GM20000 (cell line): ENCODE results near the gene FAM186B.
A peak's percentile ranks its signal among the peaks of the same experiment; 100 is the strongest.

Experiments used
- DNase-seq: peaks from one replicate; pipeline ENCODE4 v3.0.0; 2012; ENCODE audit warnings: low spot score
- TF ChIP-seq, protein P1 (sequence below): IDR thresholded peaks from 2 replicates; pipeline ENCODE4 v1.5.1; 2012; ENCODE audit warnings: mild to moderate bottlenecking, control low read depth; ENCODE audit errors: extremely low read depth, missing control alignments

Gene FAM186B

DNA sequence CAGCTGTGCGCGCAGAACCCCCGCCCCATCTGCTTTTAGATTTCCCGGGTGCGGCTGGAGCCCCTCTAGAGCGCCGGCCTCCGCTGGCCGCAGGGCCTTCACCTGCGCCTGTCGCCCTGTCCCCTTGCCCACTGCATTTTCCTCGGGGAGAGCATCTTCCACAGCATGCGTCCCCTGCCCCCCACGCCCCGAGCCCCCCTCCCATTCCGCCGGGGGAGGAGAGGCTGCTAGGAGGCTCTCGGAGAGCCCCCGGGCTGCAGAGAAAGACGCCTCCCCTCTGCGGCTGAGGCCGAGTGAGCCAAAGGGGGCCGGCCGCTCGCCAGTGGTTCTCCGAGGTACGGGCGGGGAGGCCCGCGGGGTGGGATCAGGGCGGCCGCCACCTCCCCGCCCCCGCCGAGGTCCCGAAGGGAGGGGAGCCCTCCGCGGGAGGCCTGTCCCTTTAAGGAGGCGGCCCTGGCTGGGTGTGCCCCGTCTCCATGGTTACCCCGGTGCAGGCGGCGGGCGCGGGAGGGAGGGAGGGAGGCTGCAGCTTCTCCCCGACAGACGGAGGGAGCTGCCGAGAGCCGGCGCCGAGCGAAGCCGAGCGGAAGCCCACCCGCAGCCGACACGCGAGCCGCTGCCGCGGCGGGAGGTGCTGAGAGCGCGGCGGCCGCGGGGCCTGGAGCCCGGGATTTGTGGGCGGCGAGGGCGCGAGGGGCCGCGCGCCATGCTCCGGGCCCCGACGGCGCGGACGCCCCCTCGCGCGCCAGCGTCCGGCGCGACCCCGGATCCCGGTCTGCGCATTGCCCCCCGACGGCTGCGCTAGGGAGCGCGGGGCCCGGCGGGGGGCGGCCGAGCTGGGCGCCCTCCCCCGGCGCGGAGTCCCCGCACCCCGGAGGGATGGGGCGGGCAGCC, 66.7 kb downstream of the FAM186B start, which contains the start of gene KCNH3:
Gene KCNH3, plus strand, starts transcription at position 521 of the 894 bp plus-strand sequence. CDS start 387 bp downstream, outside the sequence.
- DNase-seq, result peak; percentile 99
- TF ChIP-seq, protein P1, sequence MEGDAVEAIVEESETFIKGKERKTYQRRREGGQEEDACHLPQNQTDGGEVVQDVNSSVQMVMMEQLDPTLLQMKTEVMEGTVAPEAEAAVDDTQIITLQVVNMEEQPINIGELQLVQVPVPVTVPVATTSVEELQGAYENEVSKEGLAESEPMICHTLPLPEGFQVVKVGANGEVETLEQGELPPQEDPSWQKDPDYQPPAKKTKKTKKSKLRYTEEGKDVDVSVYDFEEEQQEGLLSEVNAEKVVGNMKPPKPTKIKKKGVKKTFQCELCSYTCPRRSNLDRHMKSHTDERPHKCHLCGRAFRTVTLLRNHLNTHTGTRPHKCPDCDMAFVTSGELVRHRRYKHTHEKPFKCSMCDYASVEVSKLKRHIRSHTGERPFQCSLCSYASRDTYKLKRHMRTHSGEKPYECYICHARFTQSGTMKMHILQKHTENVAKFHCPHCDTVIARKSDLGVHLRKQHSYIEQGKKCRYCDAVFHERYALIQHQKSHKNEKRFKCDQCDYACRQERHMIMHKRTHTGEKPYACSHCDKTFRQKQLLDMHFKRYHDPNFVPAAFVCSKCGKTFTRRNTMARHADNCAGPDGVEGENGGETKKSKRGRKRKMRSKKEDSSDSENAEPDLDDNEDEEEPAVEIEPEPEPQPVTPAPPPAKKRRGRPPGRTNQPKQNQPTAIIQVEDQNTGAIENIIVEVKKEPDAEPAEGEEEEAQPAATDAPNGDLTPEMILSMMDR, result no peak

DNA sequence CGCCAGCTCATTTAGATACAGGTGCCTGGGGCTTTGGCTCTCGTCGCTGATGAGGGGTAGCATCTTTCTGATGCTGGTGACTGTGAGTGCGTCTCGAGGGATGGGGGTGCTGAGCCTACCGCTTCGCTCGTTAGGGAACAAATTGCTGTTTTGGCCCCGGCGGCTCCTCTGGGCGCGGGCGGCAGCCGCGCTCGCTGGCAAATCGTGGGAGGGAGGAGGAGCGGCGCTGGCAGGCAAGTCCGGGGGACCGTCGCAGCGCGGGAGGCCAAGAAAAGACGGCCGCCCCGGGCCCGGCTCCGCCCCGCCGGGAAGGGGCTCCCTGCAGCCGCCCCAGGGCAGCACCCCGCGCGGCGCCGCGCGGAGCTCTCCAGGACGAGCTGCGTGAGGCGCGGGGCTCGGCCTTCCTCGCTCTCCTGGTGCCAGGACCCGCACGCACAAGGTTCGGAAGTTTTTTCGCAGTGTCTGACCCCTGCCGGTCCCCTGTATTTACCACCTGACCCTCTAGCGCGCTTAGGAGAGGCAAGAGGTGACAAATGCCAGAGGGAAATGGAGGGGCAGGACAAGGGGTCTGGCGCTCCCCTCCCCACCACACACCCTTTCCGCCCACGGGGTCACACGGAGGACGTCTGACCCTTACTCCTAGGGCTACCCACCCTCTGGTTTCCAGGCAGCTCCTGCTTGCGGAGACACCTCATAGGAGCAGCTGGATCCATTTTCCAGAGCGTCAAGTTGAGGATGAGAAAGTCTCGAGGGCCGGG, 67.5 kb downstream of the FAM186B start:
- TF ChIP-seq, protein P1, result peak; percentile 10
- DNase-seq, result peak; percentile 60
